B cell (primary cell): ENCODE results near the gene CFAP77. TPM values are rescaled to one million over a fixed set of nuclear protein-coding genes. Genes with fewer than 3 reads are reported as not detected.

Experiments used
- ATAC-seq: fragments of 200-7000 bp; cut with Tn5 transposase; one replicate; pipeline ENCODE4 v1.10.0; 2021; ENCODE audit warnings: low read depth, mild to moderate bottlenecking, moderate number of reproducible peaks, moderate library complexity
- CTCF ChIA-PET: fragments of 350-600 bp; sonication (Branson Sonifier 250); formaldehyde crosslinking; loops from one replicate; lab custom pipeline; 2021; ENCODE audit warnings: antibody characterized with exemption, inconsistent platforms; lab: Charles Lee
- POLR2A ChIA-PET: fragments of 350-600 bp; sonication (Branson Sonifier 250); formaldehyde crosslinking; loops from one replicate; lab custom pipeline; 2021; ENCODE audit warnings: antibody characterized with exemption; lab: Charles Lee
- DNase-seq: peaks from one replicate; pipeline ENCODE4 v3.0.0; 2013
- H2AFZ ChIP-seq: 2 replicates; pipeline ENCODE4 v1.6.1; 2012; ENCODE audit warnings: mild to moderate bottlenecking, low read depth, low read length; ENCODE audit not compliant: insufficient read depth, poor library complexity, severe bottlenecking
- H3K27ac ChIP-seq, 2 donors: 1 replicate in 1 of 2; 2 replicates in 1 of 2; pipeline ENCODE4 v1.5.1; 2012 to 2013; ENCODE audit warnings: low read length in 2 of 2, mild to moderate bottlenecking in 2 of 2, moderate library complexity in 1 of 2
- H3K27me3 ChIP-seq, 4 experiments: fragments of 200-600 bp in 1 of 4; sonication (generic) in 1 of 4; replicated peaks in 1 of 4; 1 replicate in 2 of 4; 2 replicates in 2 of 4; pipeline versions ENCODE4 v1.6.1 to v1.7.0; 2013 to 2016; ENCODE audit warnings: low read length in 3 of 4, mild to moderate bottlenecking in 2 of 4, mixed read lengths in 1 of 4, moderate library complexity in 1 of 4; ENCODE audit not compliant: insufficient read depth in 4 of 4, control insufficient read depth in 3 of 4; ENCODE audit errors: control extremely low read depth in 1 of 4
- H3K36me3 ChIP-seq, 2 experiments: replicated peaks in 1 of 2; 1 replicate in 1 of 2; 2 replicates in 1 of 2; pipeline versions ENCODE4 v1.6.1 to v1.7.1; 2013; ENCODE audit warnings: low read length in 1 of 2; ENCODE audit not compliant: insufficient read depth in 2 of 2, control insufficient read depth in 1 of 2; ENCODE audit errors: control extremely low read depth in 1 of 2, extremely low read depth in 1 of 2
- H3K4me1 ChIP-seq, 2 donors: fragments of 200-600 bp in 1 of 2; sonication (generic) in 1 of 2; 1 replicate in 1 of 2; 2 replicates in 1 of 2; pipeline versions ENCODE4 v1.5.1 to v1.6.1; 2013 to 2017; ENCODE audit warnings: low read length in 2 of 2; ENCODE audit not compliant: control insufficient read depth in 2 of 2, insufficient read depth in 2 of 2
- H3K4me2 ChIP-seq: replicated peaks from 2 replicates; pipeline ENCODE3; 2012; ENCODE audit warnings: mild to moderate bottlenecking, low read depth, low read length; ENCODE audit not compliant: poor library complexity, severe bottlenecking
- H3K4me3 ChIP-seq, 5 experiments: fragments of 200-600 bp in 1 of 5; sonication (generic) in 1 of 5; 1 replicate in 3 of 5; 2 replicates in 2 of 5; pipeline versions ENCODE4 v1.5.1 to v1.7.0; 2011 to 2016; ENCODE audit warnings: low read length in 4 of 5, mild to moderate bottlenecking in 4 of 5, low read depth in 2 of 5, control low read depth in 1 of 5, moderate library complexity in 1 of 5; ENCODE audit not compliant: insufficient read depth in 1 of 5; ENCODE audit errors: control extremely low read depth in 1 of 5, extremely low read depth in 1 of 5
- H3K79me2 ChIP-seq: fragments of 200-600 bp; sonication (generic); one replicate; pipeline ENCODE4 v1.6.0; 2016; ENCODE audit warnings: low read length; ENCODE audit not compliant: control insufficient read depth, insufficient read depth
- H3K9ac ChIP-seq: fragments of 200-600 bp; sonication (generic); 2 replicates; pipeline ENCODE4 v1.6.1; 2017; ENCODE audit warnings: mild to moderate bottlenecking, low read length, moderate library complexity
- H3K9me3 ChIP-seq, 3 donors: one replicate each; pipeline versions ENCODE4 v1.6.1 to v1.7.1; 2013; ENCODE audit warnings: low read length in 2 of 3; ENCODE audit not compliant: control insufficient read depth in 2 of 3, insufficient read depth in 1 of 3; ENCODE audit errors: control extremely low read depth in 1 of 3
- H4K20me1 ChIP-seq: 2 replicates; pipeline ENCODE4 v1.6.0; 2012; ENCODE audit warnings: mild to moderate bottlenecking, low read length; ENCODE audit not compliant: insufficient read depth, control insufficient read depth, poor library complexity, severe bottlenecking
- H3K27ac Mint-ChIP-seq: one replicate; pipeline ENCODE4 v1.8.0; 2021; ENCODE audit warnings: mixed read lengths
- H3K27me3 Mint-ChIP-seq: one replicate; pipeline ENCODE4 v1.8.0; 2021; ENCODE audit warnings: mixed read lengths
- H3K4me1 Mint-ChIP-seq: one replicate; pipeline ENCODE4 v1.8.0; 2021; ENCODE audit warnings: mixed read lengths
- H3K4me3 Mint-ChIP-seq: one replicate; pipeline ENCODE4 v1.8.0; 2021; ENCODE audit warnings: mixed read lengths
- H3K9me3 Mint-ChIP-seq: one replicate; pipeline ENCODE4 v1.8.0; 2022; ENCODE audit warnings: mixed read lengths; ENCODE audit not compliant: insufficient read depth
- EZH2 ChIP-seq: IDR thresholded peaks from 2 replicates; pipeline ENCODE4 v1.6.1; 2012; ENCODE audit warnings: borderline replicate concordance, low read depth, mild to moderate bottlenecking, moderate library complexity, low read length; ENCODE audit not compliant: insufficient read depth, poor library complexity, severe bottlenecking
- WGBS: methylation state at CpG from one replicate; pipeline ENCODE4 v1.1.5; 2013; ENCODE audit warnings: missing lambda C conversion rate; ENCODE audit not compliant: insufficient coverage; 5-methylcytosine and 5-hydroxymethylcytosine counted together
- intact Hi-C: fragments of 100-400 bp; cut with micrococcal nuclease; formaldehyde crosslinking; loops from one replicate; pipeline ENCODE4 v1.10.0; 2022
- polyA plus RNA-seq: library from polyadenylated mRNA; depleted of rRNA; stranded (reverse); fragments of >200 nt; gene quantifications from 2 replicates; pipeline ENCODE4 v1.2.3, GENCODE V29; 2012
- total RNA-seq, 2 donors: library from RNA; stranded (reverse); fragments of 120-200 nt in 1 of 2; gene quantifications; 1 replicate in 1 of 2; 2 replicates in 1 of 2; pipeline versions ENCODE4 v1.2.3 to v1.2.4, GENCODE V29; 2013 to 2022
- TF ChIP-seq, protein P1 (sequence below): fragments of 200-600 bp; IDR thresholded peaks from one replicate; pipeline ENCODE4 v1.8.0; 2022; ENCODE audit warnings: antibody characterized with exemption, mild to moderate bottlenecking

The CFAP77 gene
- total and polyA plus RNA-seq, 2 donors (not counting 1 experiment from before 2014, with no cell fraction given) = not detected

DNA sequence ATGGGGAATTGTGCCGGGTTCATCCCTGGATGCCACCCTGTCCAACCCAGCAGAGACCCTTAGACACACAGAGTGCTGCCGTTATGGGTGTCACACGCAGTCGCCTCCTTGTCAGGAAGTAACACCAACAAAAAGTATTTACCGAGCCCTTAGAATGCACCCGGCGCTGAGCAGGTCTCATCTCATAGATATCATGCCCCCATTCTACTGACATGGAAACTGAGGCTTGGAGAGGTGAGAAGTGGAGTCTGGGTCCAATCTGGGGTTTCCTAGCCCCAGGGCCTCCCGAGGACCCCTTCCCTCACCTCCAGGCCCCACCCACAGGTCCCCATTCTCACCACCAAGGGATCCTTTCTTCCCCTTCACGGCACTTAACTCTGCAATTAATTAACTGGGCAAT is 135.6 kb downstream of the CFAP77 start:
- POLR2A ChIA-PET = no interaction called here
- TF ChIP-seq, protein P1, sequence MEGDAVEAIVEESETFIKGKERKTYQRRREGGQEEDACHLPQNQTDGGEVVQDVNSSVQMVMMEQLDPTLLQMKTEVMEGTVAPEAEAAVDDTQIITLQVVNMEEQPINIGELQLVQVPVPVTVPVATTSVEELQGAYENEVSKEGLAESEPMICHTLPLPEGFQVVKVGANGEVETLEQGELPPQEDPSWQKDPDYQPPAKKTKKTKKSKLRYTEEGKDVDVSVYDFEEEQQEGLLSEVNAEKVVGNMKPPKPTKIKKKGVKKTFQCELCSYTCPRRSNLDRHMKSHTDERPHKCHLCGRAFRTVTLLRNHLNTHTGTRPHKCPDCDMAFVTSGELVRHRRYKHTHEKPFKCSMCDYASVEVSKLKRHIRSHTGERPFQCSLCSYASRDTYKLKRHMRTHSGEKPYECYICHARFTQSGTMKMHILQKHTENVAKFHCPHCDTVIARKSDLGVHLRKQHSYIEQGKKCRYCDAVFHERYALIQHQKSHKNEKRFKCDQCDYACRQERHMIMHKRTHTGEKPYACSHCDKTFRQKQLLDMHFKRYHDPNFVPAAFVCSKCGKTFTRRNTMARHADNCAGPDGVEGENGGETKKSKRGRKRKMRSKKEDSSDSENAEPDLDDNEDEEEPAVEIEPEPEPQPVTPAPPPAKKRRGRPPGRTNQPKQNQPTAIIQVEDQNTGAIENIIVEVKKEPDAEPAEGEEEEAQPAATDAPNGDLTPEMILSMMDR = no peak
- TF ChIP-seq EZH2 = no peak
- no peak overlapping the region for H3K4me2 ChIP-seq
- intact Hi-C loops = no loop called here
- Mint-ChIP-seq H3K27ac (no peak overlapping the region), H3K4me3 (no peak overlapping the region), H3K9me3 (no peaks in the 10 kb centered on the region), H3K4me1 (peaks cover 5% of the 10 kb centered on the region), H3K27me3 (peaks cover 19% of the 10 kb centered on the region)
- H3K27me3 ChIP-seq = peaks cover 0 to 23% (median 0%) of the 10 kb centered on the region in 4 experiments
- DNase-seq (no peak), ATAC-seq (no peak)
- H3K4me1 ChIP-seq = peaks cover 3 to 8% of the 10 kb centered on the region in 2 donors
- H3K27ac ChIP-seq = no peak overlapping the region
- no peak overlapping the region for H2AFZ ChIP-seq
- no peaks in the 10 kb centered on the region for H3K36me3 ChIP-seq
- WGBS = 53% methylated on average over 5 of the region's 9 CpGs
- H3K9me3 ChIP-seq = no peaks in the 10 kb centered on the region
- CTCF ChIA-PET = no interaction called here
- no peak overlapping the region for H3K4me3 ChIP-seq
- H3K9ac ChIP-seq = no peak overlapping the region
- H4K20me1 ChIP-seq = no peaks in the 10 kb centered on the region
- H3K79me2 ChIP-seq = no peaks in the 10 kb centered on the region

DNA sequence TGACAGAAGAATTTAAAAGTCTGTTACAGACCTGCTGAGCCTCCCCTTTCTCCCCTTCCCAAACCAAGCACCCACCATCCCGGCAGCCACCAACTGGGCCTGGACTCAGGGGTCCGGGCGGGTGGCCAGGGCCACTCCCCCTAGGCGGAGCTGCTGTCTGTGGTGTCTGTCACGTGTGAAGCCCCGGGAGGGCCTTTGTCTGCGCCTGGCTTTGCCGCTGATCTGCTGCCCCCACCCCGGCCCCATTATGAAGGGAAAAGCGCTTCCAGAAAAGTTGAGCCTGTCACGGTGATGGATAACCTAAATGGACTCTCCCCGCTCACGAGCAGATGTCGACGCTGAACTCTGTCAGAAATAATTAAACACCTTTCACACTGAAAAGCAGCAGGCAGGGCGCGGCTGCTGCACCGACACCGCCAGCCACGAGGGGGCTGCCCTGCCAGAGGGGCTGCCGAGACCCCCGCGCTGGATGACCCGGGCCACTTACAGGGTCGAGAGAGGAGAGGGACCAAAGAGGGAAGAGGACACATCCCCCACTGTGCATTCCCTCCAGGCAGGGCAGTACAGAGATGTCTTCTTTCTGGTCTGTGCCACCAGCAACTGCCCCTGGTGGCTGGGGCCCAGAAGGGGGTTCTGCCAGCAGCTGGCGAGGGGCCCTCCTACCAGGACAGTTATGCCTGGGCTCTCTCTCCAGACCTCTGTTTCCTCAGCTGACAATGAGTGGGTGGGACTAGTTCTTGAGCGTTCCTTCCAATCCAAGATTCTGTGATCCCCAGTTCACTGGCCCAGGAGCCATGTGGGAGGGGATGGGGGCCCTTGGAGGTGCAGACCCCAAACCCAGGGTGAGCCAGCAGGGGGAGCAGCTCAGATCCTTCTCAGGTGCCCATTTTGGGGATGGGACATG is 136.4 kb downstream of the CFAP77 start:
- peaks cover 0 to 23% (median 0%) of the 10 kb centered on the region in 4 experiments for H3K27me3 ChIP-seq
- DNase-seq = peak; percentile 10
- no peak overlapping the region for H3K4me3 ChIP-seq
- no peak overlapping the region for H3K9ac ChIP-seq
- peak overlapping the region; percentile 10 for H3K4me3 Mint-ChIP-seq
- CTCF ChIA-PET = no interaction called here
- H3K36me3 ChIP-seq = no peaks in the 10 kb centered on the region
- H4K20me1 ChIP-seq = no peaks in the 10 kb centered on the region
- H3K9me3 Mint-ChIP-seq = no peaks in the 10 kb centered on the region
- H3K27ac Mint-ChIP-seq = no peak overlapping the region
- TF ChIP-seq EZH2 = no peak
- TF ChIP-seq, protein P1 = peak; percentile 34
- POLR2A ChIA-PET = no interaction called here
- H3K4me1 ChIP-seq = peaks cover 3 to 8% of the 10 kb centered on the region in 2 donors
- peaks cover 5% of the 10 kb centered on the region for H3K4me1 Mint-ChIP-seq
- H3K27me3 Mint-ChIP-seq = peaks cover 19% of the 10 kb centered on the region
- H3K27ac ChIP-seq = no peak overlapping the region
- WGBS = 5% methylated on average over 20 of the region's 27 CpGs
- H2AFZ ChIP-seq = peak overlapping the region; percentile 9
- intact Hi-C loops = no loop called here
- H3K79me2 ChIP-seq = no peaks in the 10 kb centered on the region
- H3K9me3 ChIP-seq = no peaks in the 10 kb centered on the region
- H3K4me2 ChIP-seq = peak overlapping the region; percentile 23
- ATAC-seq = no peak
